Stimulated activated CD8-positive, alpha-beta memory T cell treated with anti-CD3 and anti-CD28 coated beads, Interleukin-7, amount 100 ng/mL, for 24 hours (primary cell): ENCODE measurements around the gene GADD45A.
"Not testable (repeated sequence)": the region's sequence is repeated elsewhere in the genome, so short reads cannot be mapped to it uniquely, and the experiment has no call there.

Experiments
- DNase-seq: peaks from one replicate; pipeline ENCODE4 v3.0.0-alpha.2; 2020; ENCODE audit warnings: low read depth

Gene GADD45A

GRCh38 chr1:67721650-67722291 is 36.8 kb downstream of the GADD45A start:
- DNase-seq: no peak

DNA sequence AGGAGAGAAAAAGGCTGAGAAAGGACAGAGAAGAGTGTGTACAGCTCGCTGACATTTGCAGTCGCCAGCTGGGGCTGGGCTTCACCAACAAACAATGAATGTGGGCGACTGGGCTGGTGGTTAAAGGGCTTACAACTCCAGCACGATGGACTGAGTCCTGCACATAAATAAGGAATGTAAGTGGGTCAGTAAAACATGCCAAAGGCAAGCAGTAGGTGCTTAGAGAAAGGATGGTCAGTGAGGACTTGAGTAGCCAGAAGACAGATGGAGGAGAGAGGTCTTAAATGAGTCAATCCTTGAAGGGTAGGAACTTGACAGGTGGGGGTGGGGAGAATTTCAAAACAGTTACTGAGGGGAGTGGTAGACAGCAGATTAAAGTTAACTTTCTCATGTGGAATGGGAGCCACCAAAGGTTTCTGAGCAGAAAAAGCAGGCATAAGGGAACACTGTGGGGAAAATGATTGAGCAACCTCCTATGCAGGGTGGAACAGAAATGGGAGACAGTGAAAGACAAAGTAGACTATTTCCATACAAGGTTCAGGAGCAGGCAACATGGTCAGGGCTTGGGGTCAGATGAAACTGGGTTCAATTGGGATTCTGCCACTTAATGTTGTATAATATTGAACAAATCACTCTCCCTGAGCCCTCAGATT is 37.4 kb downstream of the GADD45A start:
- no peak for DNase-seq

GRCh38 chr1:67723126-67723525 is 38.1 kb downstream of the GADD45A start:
- DNase-seq: no peak

GRCh38 chr1:67723620-67724019 is 38.6 kb downstream of the GADD45A start:
- DNase-seq: no peak

DNA sequence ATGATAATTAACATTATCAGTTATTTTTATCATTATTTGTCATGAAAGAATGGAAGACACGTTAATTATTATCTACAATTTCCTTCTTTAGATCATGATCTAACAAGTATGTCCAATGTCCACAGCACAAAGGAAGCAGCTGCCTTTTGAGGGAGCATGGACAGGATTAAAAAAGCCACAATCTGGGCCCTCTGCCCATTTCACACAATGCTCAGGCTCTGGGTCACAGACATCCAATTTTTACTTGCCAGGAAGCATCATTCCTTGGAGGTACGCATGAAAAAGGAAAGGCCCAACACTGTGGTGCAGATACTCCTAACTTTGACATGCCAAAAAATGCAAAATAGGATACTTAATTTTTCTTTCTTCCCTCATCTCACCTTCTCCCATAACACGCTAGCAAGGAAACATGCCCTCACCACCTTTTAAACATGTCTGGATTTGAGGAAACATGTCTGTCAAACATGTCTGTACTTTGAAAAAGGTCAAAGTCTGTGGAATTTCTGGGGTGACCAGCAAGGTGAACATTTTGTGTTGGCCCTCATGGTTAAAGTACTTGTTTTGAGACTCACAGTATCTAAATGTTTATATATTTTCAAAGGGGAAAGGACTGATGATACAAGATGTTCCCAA is 40.0 kb downstream of the GADD45A start:
- no peak for DNase-seq

GRCh38 chr1:67726224-67726623 is 41.2 kb downstream of the GADD45A start:
- no peak for DNase-seq

DNA sequence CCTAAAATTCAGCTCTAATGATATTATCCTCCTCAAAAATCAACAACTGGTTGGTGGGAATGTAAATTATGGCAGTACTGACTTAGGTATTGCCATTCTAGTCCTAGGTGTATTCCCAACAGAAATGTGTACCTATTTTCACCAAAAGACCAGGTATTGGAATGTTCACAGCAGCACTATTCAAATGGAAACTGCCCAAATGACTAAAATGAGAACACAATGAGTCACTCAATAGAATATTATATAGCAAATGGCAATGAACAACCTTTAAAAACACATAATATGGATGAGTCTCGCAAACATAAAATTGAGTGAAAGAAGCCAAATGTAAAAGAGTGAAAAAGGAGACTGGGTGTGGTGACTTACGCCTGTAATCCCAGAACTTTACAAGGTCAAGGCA is 44.9 kb downstream of the GADD45A start:
- DNase-seq: no peak

DNA sequence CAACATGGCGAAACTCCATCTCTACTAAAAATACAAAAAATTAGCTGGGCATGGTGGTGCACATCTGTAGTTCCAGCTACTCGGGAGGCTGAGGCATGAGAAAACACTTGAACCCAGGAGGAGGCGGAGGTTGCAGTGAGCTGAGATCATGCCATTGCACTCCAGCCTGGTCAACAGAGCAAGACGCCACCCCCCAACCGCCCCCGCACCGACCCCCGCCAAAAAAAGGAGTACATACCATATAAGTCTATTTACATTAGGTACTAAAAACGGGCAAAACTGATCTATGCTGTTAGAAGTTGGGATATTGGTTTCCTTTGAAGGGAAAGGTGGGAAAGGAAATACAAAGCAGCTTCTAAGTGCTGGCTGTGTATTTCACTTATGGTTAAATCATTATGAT is 45.3 kb downstream of the GADD45A start:
- not testable (repeated sequence) for DNase-seq

- no peak for DNase-seq
Measured at GRCh38 chr1:67731322-67731721, 46.3 kb downstream of the GADD45A start.

GRCh38 chr1:67732750-67733151 is 47.8 kb downstream of the GADD45A start:
- DNase-seq: no peak

GRCh38 chr1:67733681-67734322 is 48.8 kb downstream of the GADD45A start:
- no peak for DNase-seq

DNA sequence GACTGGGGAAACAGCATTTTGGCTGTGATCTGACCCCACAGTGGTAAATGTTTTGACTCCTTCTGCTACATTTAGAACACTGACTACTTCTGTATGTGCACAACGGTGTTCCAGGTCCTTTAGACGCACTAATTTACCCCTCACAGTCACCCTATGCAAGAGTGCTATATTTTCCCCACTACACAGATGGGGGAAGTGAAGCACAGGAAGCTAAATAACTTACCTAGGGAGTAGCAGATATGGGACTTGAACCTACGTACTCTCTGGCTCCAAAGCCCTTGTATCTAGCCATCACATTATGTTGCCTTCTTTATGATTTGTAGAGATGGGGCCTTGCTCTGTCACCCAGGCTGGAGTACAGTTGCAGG is 49.3 kb downstream of the GADD45A start:
- no peak for DNase-seq

- no peak for DNase-seq
Measured at GRCh38 chr1:67735206-67735605, 50.2 kb downstream of the GADD45A start.

DNA sequence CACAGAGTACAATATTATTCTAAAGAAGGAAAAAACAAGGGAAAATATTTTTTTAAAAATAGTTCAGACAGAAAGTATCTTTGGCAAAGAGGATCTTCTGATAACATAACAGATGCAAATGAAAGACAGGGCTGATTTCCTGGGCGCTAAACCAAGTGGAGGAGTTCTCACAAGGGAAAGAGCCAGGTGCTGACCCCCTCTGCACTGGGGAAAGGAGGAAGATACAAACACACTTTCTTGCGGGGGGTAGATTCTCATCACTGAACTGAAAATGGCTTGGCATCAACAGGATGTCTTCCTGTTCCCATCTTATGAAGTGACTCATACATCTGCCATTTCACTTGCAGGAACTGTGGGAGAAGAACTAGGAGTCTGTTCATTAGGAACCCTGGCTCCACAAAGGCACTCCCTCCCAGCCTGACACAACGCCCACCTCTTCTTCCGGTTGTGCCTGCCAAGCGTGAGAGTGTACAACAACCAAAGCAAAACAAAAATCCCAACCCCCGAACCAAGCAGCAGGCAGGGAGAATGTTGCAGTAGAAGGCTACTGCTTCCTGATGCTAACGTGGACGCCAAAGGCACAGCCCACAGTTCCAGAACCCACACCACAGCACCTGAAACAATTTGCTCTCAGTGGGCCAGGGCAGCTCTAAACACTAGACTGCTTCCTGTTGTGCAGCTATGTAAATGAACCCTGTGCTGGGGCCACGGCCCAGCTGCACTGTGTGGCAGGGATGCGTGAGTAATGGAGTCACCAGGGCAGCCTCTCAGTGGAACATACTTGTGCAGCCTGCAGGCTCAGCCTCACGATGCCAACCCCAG is 51.0 kb downstream of the GADD45A start:
- DNase-seq: peak; percentile 8

- no peak for DNase-seq
Measured at GRCh38 chr1:67736750-67737149, 51.7 kb downstream of the GADD45A start.

DNA sequence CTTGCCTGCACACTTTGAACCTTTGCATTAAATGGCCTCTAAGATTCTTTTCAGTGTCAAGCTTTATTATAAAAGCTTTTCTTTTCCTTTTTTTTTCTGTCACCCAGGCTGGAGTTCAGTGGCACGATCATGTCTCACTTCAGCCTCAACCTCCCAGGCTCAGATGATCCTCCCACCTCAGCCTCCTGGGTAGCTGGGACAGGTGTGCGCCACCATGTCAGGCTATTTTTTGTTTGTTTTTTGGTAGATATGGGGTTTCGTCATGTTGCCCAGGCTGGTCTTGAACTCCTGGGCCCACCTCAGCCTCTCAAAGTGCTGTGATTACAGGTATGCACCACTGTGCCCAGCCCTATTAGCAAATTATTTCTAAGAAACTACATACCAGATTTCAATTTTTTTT is 52.9 kb downstream of the GADD45A start:
- DNase-seq: no peak
